ENCODE results near the gene MUSK. TPM values are rescaled to one million over a fixed set of nuclear protein-coding genes. Genes with fewer than 3 reads are reported as not detected.

MUSK gene
- total and polyA plus RNA-seq, 2 of the 8 experiments (the other 6 are each of a cell fraction or from before 2014, with no cell fraction given), result not detected

GRCh38 chr9:110746211-110746930 lies 77.8 kb downstream of the MUSK start:
- peaks cover 0 to 6% (median 4%) of the 10 kb centered on the region in 4 experiments; a peak in 3 of 7 replicates for H3K4me1 ChIP-seq (replicated peaks in 1 of 4; ENCODE audit: control insufficient read depth in 3 of 4, insufficient read depth in 4 of 4, low read length in 3 of 4)
- no peaks in the 10 kb centered on the region for H3K79me1 ChIP-seq (ENCODE audit: low read depth, low read length)
- 94% methylated on average over 4 of the region's 4 CpGs; no CpG with 5 or more reads in 1 of the 2 experiments for WGBS, 2 experiments (ENCODE audit: extremely low coverage in 1 of 2, insufficient coverage in 1 of 2, insufficient read length in 1 of 2, insufficient replicate concordance in 2 of 2, low coverage in 1 of 2, low lambda C conversion rate in 2 of 2, missing lambda C conversion rate in 1 of 2)
- TF ChIP-seq TAF1 (IDR thresholded peaks at IDR 0.05; ENCODE audit: low read depth, low read length) (no peak), KDM4A (IDR thresholded peaks at IDR 0.05; ENCODE audit: low read depth, low read length, severe bottlenecking) (no peak), CHD1 (IDR thresholded peaks at IDR 0.05; ENCODE audit: low read depth, low read length) (no peak), POLR2A (IDR thresholded peaks at IDR 0.05; ENCODE audit: control extremely low read depth in 1 of 2, low read depth in 2 of 2, low read length in 2 of 2) (no peak), CREB1 (IDR thresholded peaks at IDR 0.05) (no peak), RXRA (IDR thresholded peaks at IDR 0.05; ENCODE audit: insufficient read depth, low read depth, low read length) (no peak), CTBP2 (IDR thresholded peaks at IDR 0.05; ENCODE audit: borderline replicate concordance, insufficient read depth, insufficient read length, low read length) (no peak), BCL11A (IDR thresholded peaks at IDR 0.05; ENCODE audit: low read depth in 2 of 2, low read length in 2 of 2) (no peak)
- H3K56ac ChIP-seq (replicated peaks; ENCODE audit: insufficient read length, low read depth, low read length), result no peak overlapping the region
- H3K18ac ChIP-seq (ENCODE audit: extremely low read depth, low read length), result no peak overlapping the region
- H3K14ac ChIP-seq (ENCODE audit: insufficient read length), result no peak overlapping the region
- H3K36me3 ChIP-seq (ENCODE audit: control insufficient read depth in 2 of 4, insufficient read depth in 4 of 4, low read length in 3 of 4), result no peaks in the 10 kb centered on the region
- POLR2A ChIA-PET (ENCODE audit: partially characterized antibody), result no interaction called here
- H3K27ac ChIP-seq (ENCODE audit: low read depth, low read length), result no peak overlapping the region
- CTCF ChIA-PET (ENCODE audit: partially characterized antibody), result no interaction called here
- no peaks in the 10 kb centered on the region for H3K27me3 ChIP-seq (replicated peaks in 1 of 4; ENCODE audit: control insufficient read depth in 3 of 4, extremely low read depth in 1 of 4, insufficient read depth in 3 of 4, low read length in 3 of 4)
- H2BK5ac ChIP-seq (ENCODE audit: low read depth, low read length), result no peak overlapping the region
- no peaks in the 10 kb centered on the region; the same call in 1 of the 2 replicates for H3K23me2 ChIP-seq (ENCODE audit: low read depth, low read length)
- H4K20me1 ChIP-seq (replicated peaks in 1 of 2; ENCODE audit: control insufficient read depth in 1 of 2, insufficient read depth in 2 of 2, low read length in 2 of 2), result no peaks in the 10 kb centered on the region
- H3K4me3 ChIP-seq (ENCODE audit: extremely low read depth in 1 of 4, insufficient read depth in 2 of 4, low read depth in 3 of 4, low read length in 4 of 4), result no peak overlapping the region
- H3K4me2 ChIP-seq (ENCODE audit: insufficient read depth in 1 of 2, low read depth in 2 of 2, low read length in 2 of 2), result no peak overlapping the region
- H4K8ac ChIP-seq (ENCODE audit: extremely low read depth, insufficient read depth, low read length), result no peak overlapping the region
- H2BK20ac ChIP-seq (ENCODE audit: low read length), result no peak overlapping the region
- H2AFZ ChIP-seq (ENCODE audit: low read length), result no peak overlapping the region
- no peak overlapping the region for H2AK5ac ChIP-seq (ENCODE audit: low read depth, low read length)
- H3K9me3 ChIP-seq (ENCODE audit: insufficient read depth in 2 of 2, low read depth in 1 of 2, low read length in 1 of 2), result no peaks in the 10 kb centered on the region
- no peak for DNase-seq (ENCODE audit: low read depth in 1 of 2, low spot score in 2 of 2)
- no peak overlapping the region for H2BK120ac ChIP-seq (replicated peaks; ENCODE audit: low read depth, low read length)
- no peak overlapping the region for H3K4ac ChIP-seq (replicated peaks; ENCODE audit: insufficient read length, low read depth, low read length)
- FAIRE-seq, result no peak
- H2BK15ac ChIP-seq (ENCODE audit: low read length), result no peak overlapping the region
- no peak overlapping the region for H3K23ac ChIP-seq (ENCODE audit: insufficient read length)
- H2BK12ac ChIP-seq (ENCODE audit: low read depth, low read length), result no peak overlapping the region
- no peak overlapping the region for H4K5ac ChIP-seq (ENCODE audit: insufficient read length, low read depth, low read length)
- H3K9ac ChIP-seq (replicated peaks in 1 of 4; ENCODE audit: extremely low read depth in 1 of 4, low read depth in 3 of 4, low read length in 3 of 4), result no peak overlapping the region
- H3K79me2 ChIP-seq (ENCODE audit: control insufficient read depth in 1 of 2, insufficient read depth in 2 of 2, low read length in 2 of 2), result no peaks in the 10 kb centered on the region
- no peak overlapping the region for H4K91ac ChIP-seq (replicated peaks; ENCODE audit: insufficient read length, low read length)
